Measurements from ENCODE around the gene EBI3.

DNA sequence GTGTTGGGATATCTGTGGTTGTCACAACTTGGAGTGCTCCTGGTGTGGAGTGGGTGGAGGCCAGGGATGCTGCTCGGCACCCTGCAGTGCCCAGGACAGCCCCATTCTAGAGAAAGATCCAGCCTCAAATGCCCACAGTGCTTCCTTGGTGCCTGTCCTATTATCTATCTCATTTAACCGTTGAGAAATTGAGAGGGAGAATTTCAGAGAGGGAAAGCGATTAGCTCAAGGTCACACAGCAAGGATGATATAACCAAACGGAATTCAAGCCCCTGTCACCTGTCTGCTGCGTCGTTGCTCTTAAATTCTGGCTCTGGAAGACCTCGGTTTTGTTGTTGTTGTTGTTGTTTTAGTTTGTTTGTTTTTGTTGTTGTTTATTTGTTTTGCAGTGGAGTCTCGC is 33.3 kb upstream of the EBI3 start:
- no peak for TF ChIP-seq YY1 (IDR thresholded peaks at IDR 0.05; ENCODE audit: insufficient read depth, insufficient read length)
- no peak for TF ChIP-seq SUZ12 (IDR thresholded peaks at IDR 0.05; ENCODE audit: extremely low read depth, insufficient read depth, insufficient read length)
